ENCODE measurements around the gene SLC25A26. TPM values are rescaled to one million over a fixed set of nuclear protein-coding genes. Genes with fewer than 3 reads are reported as not detected.
A peak's percentile ranks its signal among the peaks of the same experiment; 100 is the strongest.
"Not testable (repeated sequence)": the region's sequence is repeated elsewhere in the genome, so short reads cannot be mapped to it uniquely, and the experiment has no call there.

The SLC25A26 gene
- total RNA-seq, 2 experiments from 2014 or later, result 12.9 to 15.3 TPM

- Mint-ChIP-seq H3K9me3 (no peaks in the 10 kb centered on the region), H3K27ac (peak overlapping the region; percentile 31), H3K4me3 (no peak overlapping the region), H3K27me3 (no peaks in the 10 kb centered on the region), H3K4me1 (peaks cover 25% of the 10 kb centered on the region), H3K36me3 (ENCODE audit: low read depth) (no peaks in the 10 kb centered on the region)
- ChIA-PET CTCF (interaction anchor here (0.9 to 4.1 kb wide), 2 partner anchors 95 to 98 kb away, joined by 3 to 24 read pairs; no protein-coding TSS in a partner anchor), POLR2A (no interaction called here)
- DNase-seq, result no peak
Observed at GRCh38 chr3:66280304-66280703, 59.5 kb downstream of the SLC25A26 start.

- CTCF ChIA-PET, POLR2A ChIA-PET, H3K9me3 Mint-ChIP-seq, H3K4me1 Mint-ChIP-seq, H3K27me3 Mint-ChIP-seq, H3K4me3 Mint-ChIP-seq, DNase-seq, H3K27ac Mint-ChIP-seq: not testable (repeated sequence)
- H3K36me3 Mint-ChIP-seq (ENCODE audit: low read depth), result peaks cover 24% of the 10 kb centered on the region
Observed at GRCh38 chr3:66291922-66292321, 71.1 kb downstream of the SLC25A26 start.

DNA sequence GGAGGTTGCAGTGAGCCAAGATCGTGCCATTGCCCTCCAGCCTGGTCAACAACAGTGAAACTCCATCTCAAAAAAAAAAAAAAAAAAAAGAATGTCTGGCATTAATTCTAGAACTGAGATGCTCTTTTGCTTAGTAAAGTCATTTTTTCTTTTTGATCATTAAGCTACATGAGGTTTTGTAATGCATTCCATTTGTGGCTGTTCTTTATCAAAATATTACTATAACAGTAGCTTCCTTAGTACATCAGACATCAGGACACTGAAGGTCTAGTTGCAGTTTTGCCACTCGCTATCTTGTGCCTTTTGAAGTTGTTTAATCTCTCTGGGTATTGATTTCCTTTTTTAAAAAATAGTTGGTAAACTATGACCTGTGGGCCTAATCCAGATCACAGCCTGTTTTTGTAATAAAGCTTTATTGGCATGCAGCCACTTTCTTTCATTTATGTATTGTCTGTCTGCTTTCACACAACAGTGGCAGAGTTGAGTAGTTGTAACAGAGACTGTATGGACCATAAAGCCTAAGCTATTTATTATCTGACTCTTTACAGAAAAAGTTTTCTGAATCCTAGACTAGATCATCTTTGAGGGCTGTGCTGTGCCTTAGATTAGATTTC is 76.6 kb downstream of the SLC25A26 start:
- Mint-ChIP-seq H3K27me3 (no peaks in the 10 kb centered on the region), H3K4me1 (peaks cover 41% of the 10 kb centered on the region), H3K36me3 (ENCODE audit: low read depth) (peaks cover 5% of the 10 kb centered on the region), H3K4me3 (no peak overlapping the region), H3K9me3 (no peaks in the 10 kb centered on the region), H3K27ac (peak overlapping the region; percentile 41)
- CTCF ChIA-PET, result interaction anchor here (0.8 to 2.6 kb wide), 5 partner anchors 19 to 193 kb away, joined by 3 to 12 read pairs (median 5); no protein-coding TSS in a partner anchor
- no peak for DNase-seq
- POLR2A ChIA-PET, result interaction anchor here (0.9 to 2.1 kb wide), 4 partner anchors 18 to 96 kb away, joined by 4 to 12 read pairs (median 6); no protein-coding TSS in a partner anchor

GRCh38 chr3:66297900-66298299 is 77.1 kb downstream of the SLC25A26 start:
- Mint-ChIP-seq H3K36me3 (ENCODE audit: low read depth) (peaks cover 8% of the 10 kb centered on the region), H3K4me1 (peaks cover 46% of the 10 kb centered on the region), H3K9me3 (no peaks in the 10 kb centered on the region), H3K4me3 (no peak overlapping the region), H3K27me3 (no peaks in the 10 kb centered on the region), H3K27ac (peak overlapping the region; percentile 41)
- no peak for DNase-seq
- POLR2A ChIA-PET, result interaction anchor here (0.9 to 2.1 kb wide), 4 partner anchors 17 to 96 kb away, joined by 4 to 12 read pairs (median 6); no protein-coding TSS in a partner anchor
- CTCF ChIA-PET, result interaction anchor here (0.8 to 2.6 kb wide), 5 partner anchors 19 to 193 kb away, joined by 3 to 12 read pairs (median 5); no protein-coding TSS in a partner anchor

DNA sequence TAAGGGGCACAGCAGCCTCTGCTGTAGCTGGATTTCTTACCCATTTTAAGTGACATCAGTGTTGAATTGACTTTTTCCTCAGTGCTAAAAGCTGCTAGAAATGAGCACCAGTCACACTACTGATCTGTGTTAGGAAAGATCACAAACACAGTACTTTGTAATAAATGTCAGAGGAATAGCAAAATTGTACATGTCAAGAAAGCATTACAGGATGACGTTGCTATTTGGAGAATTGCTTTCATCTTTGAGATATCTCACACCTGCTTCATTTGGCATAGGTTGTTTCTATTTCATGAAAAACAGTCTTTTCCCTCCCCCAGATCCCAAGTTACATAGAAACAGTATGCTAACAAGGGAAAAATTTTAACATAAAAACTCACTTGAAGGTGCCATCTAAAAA is 77.8 kb downstream of the SLC25A26 start:
- H3K36me3 Mint-ChIP-seq (ENCODE audit: low read depth), result peaks cover 8% of the 10 kb centered on the region
- ChIA-PET POLR2A (interaction anchor here (1.7 to 2.1 kb wide), 3 partner anchors 20 to 95 kb away, joined by 5 to 12 read pairs (median 6); no protein-coding TSS in a partner anchor), CTCF (interaction anchor here (1.2 to 2.6 kb wide), 2 partner anchors 22 to 80 kb away, joined by 4 to 12 read pairs; no protein-coding TSS in a partner anchor)
- no peak for DNase-seq
- no peaks in the 10 kb centered on the region for H3K9me3 Mint-ChIP-seq
- H3K27me3 Mint-ChIP-seq, result no peaks in the 10 kb centered on the region
- H3K27ac Mint-ChIP-seq, result peak overlapping the region; percentile 41
- no peak overlapping the region for H3K4me3 Mint-ChIP-seq
- H3K4me1 Mint-ChIP-seq, result peaks cover 53% of the 10 kb centered on the region

DNA sequence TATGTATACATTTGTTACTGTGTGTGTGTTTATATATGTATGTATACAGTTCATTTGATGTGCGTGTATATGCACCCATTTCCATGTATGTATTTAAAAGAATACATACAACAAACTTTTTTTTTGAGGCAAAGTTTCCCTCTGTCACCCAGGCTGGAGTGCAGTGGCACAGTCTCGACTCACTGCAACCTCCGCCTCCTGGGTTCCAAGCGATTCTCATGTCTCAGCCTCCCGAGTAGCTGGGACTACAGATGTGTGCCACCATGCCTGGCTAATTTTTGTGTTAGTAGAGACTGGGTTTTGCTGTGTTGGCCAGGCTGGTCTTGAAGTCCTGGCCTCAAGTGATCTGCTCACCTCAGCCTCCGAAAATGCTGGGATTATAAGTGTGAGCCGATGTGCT is 78.3 kb downstream of the SLC25A26 start:
- H3K9me3 Mint-ChIP-seq; CTCF ChIA-PET; H3K27me3 Mint-ChIP-seq; H3K4me3 Mint-ChIP-seq; H3K36me3 Mint-ChIP-seq (ENCODE audit: low read depth); DNase-seq: not testable (repeated sequence)
- peaks cover 58% of the 10 kb centered on the region for H3K4me1 Mint-ChIP-seq
- peak overlapping the region; percentile 41 for H3K27ac Mint-ChIP-seq
- POLR2A ChIA-PET, result interaction anchor here (2.0 to 2.1 kb wide), 2 partner anchors 20 to 95 kb away, joined by 6 to 12 read pairs; no protein-coding TSS in a partner anchor

- no peak overlapping the region for H3K27ac Mint-ChIP-seq
- no peaks in the 10 kb centered on the region for H3K9me3 Mint-ChIP-seq
- H3K4me3 Mint-ChIP-seq, result no peak overlapping the region
- peaks cover 8% of the 10 kb centered on the region for H3K36me3 Mint-ChIP-seq (ENCODE audit: low read depth)
- no peaks in the 10 kb centered on the region for H3K27me3 Mint-ChIP-seq
- no peak for DNase-seq
- ChIA-PET POLR2A (interaction anchor here (0.9 kb wide), 1 partner anchor 78 kb away, joined by 3 read pairs; no protein-coding TSS in a partner anchor), CTCF (no interaction called here)
- peaks cover 66% of the 10 kb centered on the region for H3K4me1 Mint-ChIP-seq
Observed at GRCh38 chr3:66299891-66300290, 79.1 kb downstream of the SLC25A26 start.

- H3K4me1 Mint-ChIP-seq, result peaks cover 74% of the 10 kb centered on the region
- POLR2A ChIA-PET, result interaction anchor here (1.0 to 2.9 kb wide), 13 partner anchors 10 to 198 kb away, joined by 3 to 14 read pairs (median 6); partner anchors contain the start of gene LRIG1
- peak overlapping the region; percentile 96 for H3K27ac Mint-ChIP-seq
Observed at GRCh38 chr3:66302288-66302687, 81.5 kb downstream of the SLC25A26 start.

DNA sequence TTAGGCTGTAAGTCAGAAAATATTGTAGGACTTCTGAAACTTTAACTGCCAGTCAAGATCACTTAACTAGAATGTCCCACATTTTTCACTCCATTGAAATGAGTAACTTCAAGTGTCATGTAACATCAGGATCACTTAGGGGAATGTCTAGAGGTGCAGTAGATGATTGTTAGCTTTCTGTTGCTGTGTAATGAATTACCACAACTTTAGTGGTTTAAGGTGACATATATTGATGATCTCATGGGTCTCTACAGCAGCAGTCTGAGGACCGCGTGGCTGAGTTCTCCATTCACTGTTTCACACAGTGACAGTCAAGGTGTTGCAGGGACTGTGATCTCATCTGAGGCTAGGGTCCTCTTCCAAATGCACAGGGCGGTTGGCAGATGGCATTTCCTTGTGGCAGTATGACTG is 82.7 kb downstream of the SLC25A26 start:
- no peaks in the 10 kb centered on the region for H3K9me3 Mint-ChIP-seq
- peaks cover 21% of the 10 kb centered on the region for H3K36me3 Mint-ChIP-seq (ENCODE audit: low read depth)
- ChIA-PET CTCF (interaction anchor here (2.3 kb wide), 1 partner anchor 74 kb away, joined by 10 read pairs; no protein-coding TSS in a partner anchor), POLR2A (interaction anchor here (1.5 to 2.9 kb wide), 11 partner anchors 9 to 193 kb away, joined by 3 to 14 read pairs (median 7); no protein-coding TSS in a partner anchor)
- H3K4me1 Mint-ChIP-seq, result peaks cover 62% of the 10 kb centered on the region
- H3K27ac Mint-ChIP-seq, result peak overlapping the region; percentile 96
- peak; percentile 68 for DNase-seq
- peak overlapping the region; percentile 64 for H3K4me3 Mint-ChIP-seq
- no peaks in the 10 kb centered on the region for H3K27me3 Mint-ChIP-seq

More at GRCh38 chr3:66302288-66302687, 81.5 kb downstream of the SLC25A26 start:
- Mint-ChIP-seq H3K4me3 (no peak overlapping the region), H3K36me3 (ENCODE audit: low read depth) (peaks cover 21% of the 10 kb centered on the region), H3K27me3 (no peaks in the 10 kb centered on the region), H3K9me3 (no peaks in the 10 kb centered on the region)
- peak; percentile 62 for DNase-seq
- CTCF ChIA-PET, result interaction anchor here (0.6 to 2.3 kb wide), 6 partner anchors 47 to 227 kb away, joined by 3 to 10 read pairs (median 3); no protein-coding TSS in a partner anchor

GRCh38 chr3:66304293-66304692 is 83.5 kb downstream of the SLC25A26 start:
- ChIA-PET POLR2A (interaction anchor here (2.1 to 2.9 kb wide), 2 partner anchors 74 to 192 kb away, joined by 11 to 13 read pairs; no protein-coding TSS in a partner anchor), CTCF (interaction anchor here (0.9 kb wide), 1 partner anchor 74 kb away, joined by 5 read pairs; no protein-coding TSS in a partner anchor)
- Mint-ChIP-seq H3K4me3 (peak overlapping the region; percentile 64), H3K27me3 (no peaks in the 10 kb centered on the region), H3K36me3 (ENCODE audit: low read depth) (peaks cover 21% of the 10 kb centered on the region), H3K4me1 (peaks cover 54% of the 10 kb centered on the region), H3K27ac (peak overlapping the region; percentile 96), H3K9me3 (no peaks in the 10 kb centered on the region)
- DNase-seq, result no peak

DNA sequence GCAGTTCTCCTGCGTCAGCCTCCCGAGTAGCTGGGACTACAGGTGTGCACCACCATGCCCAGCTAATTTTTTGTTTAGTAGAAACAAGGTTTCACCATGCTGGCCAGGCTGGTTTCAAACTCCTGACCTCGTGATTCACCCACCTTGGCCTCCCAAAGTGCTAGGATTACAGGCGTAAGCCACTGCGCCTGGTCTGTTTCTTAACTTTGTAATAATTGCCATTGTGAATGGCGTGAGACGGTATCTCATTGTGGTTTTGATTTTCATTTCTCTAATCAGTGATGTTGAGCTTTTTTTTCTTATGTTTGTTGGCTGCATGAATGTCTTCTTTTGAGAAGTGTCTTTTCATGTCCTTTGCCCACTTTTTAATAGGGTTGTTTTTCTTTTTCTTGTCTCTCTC is 85.3 kb downstream of the SLC25A26 start:
- DNase-seq, H3K4me3 Mint-ChIP-seq, H3K27me3 Mint-ChIP-seq, H3K9me3 Mint-ChIP-seq, CTCF ChIA-PET: not testable (repeated sequence)
- H3K36me3 Mint-ChIP-seq (ENCODE audit: low read depth), result peaks cover 21% of the 10 kb centered on the region
- H3K27ac Mint-ChIP-seq, result peak overlapping the region; percentile 58
- POLR2A ChIA-PET, result interaction anchor here (0.7 to 1.0 kb wide), 2 partner anchors 69 to 88 kb away, joined by 3 read pairs; no protein-coding TSS in a partner anchor
- peaks cover 47% of the 10 kb centered on the region for H3K4me1 Mint-ChIP-seq

DNA sequence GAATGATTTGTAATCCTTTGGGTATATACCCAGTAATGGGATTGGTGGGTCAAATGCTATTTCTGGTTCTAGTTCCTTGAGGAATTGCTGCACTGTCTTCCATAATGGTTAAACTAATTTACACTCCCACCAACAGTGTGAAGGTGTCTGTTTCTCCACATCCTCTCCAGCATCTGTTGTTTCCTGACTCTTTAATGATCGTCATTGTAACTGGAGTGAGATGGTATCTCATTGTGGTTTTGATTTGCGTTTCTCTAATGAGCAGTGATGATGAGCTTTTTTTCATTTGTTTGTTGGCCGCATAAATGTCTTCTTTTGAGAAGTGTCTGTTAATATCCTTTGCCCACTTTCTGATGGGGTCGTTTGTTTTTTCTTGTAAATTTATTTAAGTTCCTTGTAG is 86.2 kb downstream of the SLC25A26 start:
- H3K27me3 Mint-ChIP-seq, POLR2A ChIA-PET, CTCF ChIA-PET: not testable (repeated sequence)

GRCh38 chr3:66312039-66312438 is 91.2 kb downstream of the SLC25A26 start:
- POLR2A ChIA-PET, result interaction anchor here (1.9 kb wide), 1 partner anchor 9 kb away, joined by 7 read pairs; no protein-coding TSS in a partner anchor
- peak; percentile 40 for DNase-seq

More for the DNA sequence above, 86.2 kb downstream of the SLC25A26 start:
- H3K4me3 Mint-ChIP-seq, result peak overlapping the region; percentile 24
- not testable (repeated sequence) for H3K9me3 Mint-ChIP-seq, DNase-seq
- H3K27ac Mint-ChIP-seq, result peak overlapping the region; percentile 58
- peaks cover 38% of the 10 kb centered on the region for H3K4me1 Mint-ChIP-seq
- peaks cover 19% of the 10 kb centered on the region for H3K36me3 Mint-ChIP-seq (ENCODE audit: low read depth)

More at GRCh38 chr3:66312039-66312438, 91.2 kb downstream of the SLC25A26 start:
- Mint-ChIP-seq H3K4me1 (peaks cover 12% of the 10 kb centered on the region), H3K36me3 (ENCODE audit: low read depth) (peaks cover 36% of the 10 kb centered on the region), H3K4me3 (no peak overlapping the region), H3K27ac (no peak overlapping the region), H3K9me3 (peaks cover 18% of the 10 kb centered on the region), H3K27me3 (no peaks in the 10 kb centered on the region)
- CTCF ChIA-PET, result no interaction called here

All from activated CD4-positive, alpha-beta memory T cell treated with anti-CD3 and anti-CD28 coated beads, Interleukin-2, amount 10 ng/mL, durations not matched to agents 7 days and 5 days (primary cell).